SU-DHL-6 (cell line): ENCODE results near the gene RGS7.

Experiments used
- H2AFZ ChIP-seq: fragments of 200-600 bp; sonication (generic); 2 replicates; pipeline ENCODE4 v1.6.1; 2014; ENCODE audit warnings: low read depth, mild to moderate bottlenecking, moderate library complexity, mixed read lengths, antibody characterized with exemption, low read length; ENCODE audit not compliant: severe bottlenecking
- H3F3A ChIP-seq: fragments of 200-600 bp; shearing (Covaris generic); 2 replicates; pipeline ENCODE4 v1.6.0; 2016; ENCODE audit warnings: antibody characterized with exemption, mild to moderate bottlenecking; ENCODE audit not compliant: insufficient read depth
- H3K27ac ChIP-seq: fragments of 200-600 bp; sonication (generic); 2 replicates; pipeline ENCODE4 v1.5.1; 2016; ENCODE audit warnings: low read depth, mild to moderate bottlenecking, low read length, moderate library complexity, mixed read lengths
- H3K27me3 ChIP-seq: fragments of 200-600 bp; sonication (generic), shearing (Covaris generic); 2 replicates; pipeline ENCODE4 v1.6.0; 2014; ENCODE audit warnings: mild to moderate bottlenecking, low read length
- H3K36me3 ChIP-seq: fragments of 200-600 bp; sonication (generic); 2 replicates; pipeline ENCODE4 v1.6.1; 2014; ENCODE audit warnings: mild to moderate bottlenecking, low read length, mixed read lengths
- H3K4me2 ChIP-seq: fragments of 300-600, 200-600 bp; shearing (Covaris generic), sonication (generic); 2 replicates; pipeline ENCODE4 v1.6.0; 2014; ENCODE audit warnings: low read length, low read depth, mild to moderate bottlenecking; ENCODE audit not compliant: poor library complexity, severe bottlenecking
- H3K4me3 ChIP-seq: fragments of 200-600 bp; sonication (generic); 2 replicates; pipeline ENCODE4 v1.5.1; 2014; ENCODE audit warnings: antibody characterized with exemption, low read length, mild to moderate bottlenecking, mixed read lengths; ENCODE audit not compliant: insufficient read depth, poor library complexity, severe bottlenecking
- H3K79me2 ChIP-seq: fragments of 200-600 bp; sonication (generic); 2 replicates; pipeline ENCODE4 v1.6.1; 2014; ENCODE audit warnings: mild to moderate bottlenecking, low read length, moderate library complexity; ENCODE audit not compliant: insufficient read depth
- H3K9ac ChIP-seq: fragments of 200-600 bp; sonication (generic); 2 replicates; pipeline ENCODE4 v1.7.0; 2014; ENCODE audit warnings: mild to moderate bottlenecking, low read length
- H3K9me2 ChIP-seq: fragments of 200-600 bp; sonication (generic); replicated peaks from 2 replicates; pipeline ENCODE4 v1.6.1; 2014; ENCODE audit warnings: low read length; ENCODE audit not compliant: insufficient read depth
- H3K9me3 ChIP-seq: fragments of 200-600 bp; sonication (generic); 2 replicates; pipeline ENCODE4 v1.6.1; 2014; ENCODE audit warnings: low read length, mixed read lengths; ENCODE audit not compliant: insufficient read depth
- H4K20me1 ChIP-seq: fragments of 200-600 bp; sonication (generic); 2 replicates; pipeline ENCODE4 v1.6.1; 2014; ENCODE audit warnings: low read depth, mild to moderate bottlenecking, antibody characterized with exemption, low read length, moderate library complexity, mixed read lengths
- EZH2phosphoT487 ChIP-seq: fragments of 200-600 bp; sonication (generic), shearing (Covaris generic); conservative IDR thresholded peaks from 2 replicates; pipeline ENCODE4 v1.6.1; 2018; ENCODE audit warnings: mild to moderate bottlenecking, antibody characterized with exemption, low read length, moderate library complexity, mixed read lengths
- TF ChIP-seq, protein P1 (sequence below): fragments of 200-600 bp; sonication (generic); IDR thresholded peaks from one replicate; pipeline ENCODE4 v1.5.1; 2017; ENCODE audit warnings: antibody characterized with exemption, mild to moderate bottlenecking, low read length, moderate library complexity; ENCODE audit not compliant: insufficient read depth, poor library complexity, severe bottlenecking

RGS7 gene

GRCh38 chr1:240776237-240776636 is 580.8 kb downstream of the RGS7 start:
- H3K4me3 ChIP-seq = no peak overlapping the region

GRCh38 chr1:240772131-240772530 is 584.9 kb downstream of the RGS7 start:
- Histone ChIP-seq H3K79me2 (no peaks in the 10 kb centered on the region), H3K9me3 (no peaks in the 10 kb centered on the region), H2AFZ (no peak overlapping the region), H3K36me3 (no peaks in the 10 kb centered on the region), H3K9ac (no peak overlapping the region), H3K4me2 (no peak overlapping the region), H3K9me2 (no peaks in the 10 kb centered on the region), H3K27ac (no peak overlapping the region), H3K4me3 (no peak overlapping the region), H3F3A (no peaks in the 10 kb centered on the region), H3K27me3 (no peaks in the 10 kb centered on the region), H4K20me1 (no peaks in the 10 kb centered on the region)
- TF ChIP-seq, protein P1, sequence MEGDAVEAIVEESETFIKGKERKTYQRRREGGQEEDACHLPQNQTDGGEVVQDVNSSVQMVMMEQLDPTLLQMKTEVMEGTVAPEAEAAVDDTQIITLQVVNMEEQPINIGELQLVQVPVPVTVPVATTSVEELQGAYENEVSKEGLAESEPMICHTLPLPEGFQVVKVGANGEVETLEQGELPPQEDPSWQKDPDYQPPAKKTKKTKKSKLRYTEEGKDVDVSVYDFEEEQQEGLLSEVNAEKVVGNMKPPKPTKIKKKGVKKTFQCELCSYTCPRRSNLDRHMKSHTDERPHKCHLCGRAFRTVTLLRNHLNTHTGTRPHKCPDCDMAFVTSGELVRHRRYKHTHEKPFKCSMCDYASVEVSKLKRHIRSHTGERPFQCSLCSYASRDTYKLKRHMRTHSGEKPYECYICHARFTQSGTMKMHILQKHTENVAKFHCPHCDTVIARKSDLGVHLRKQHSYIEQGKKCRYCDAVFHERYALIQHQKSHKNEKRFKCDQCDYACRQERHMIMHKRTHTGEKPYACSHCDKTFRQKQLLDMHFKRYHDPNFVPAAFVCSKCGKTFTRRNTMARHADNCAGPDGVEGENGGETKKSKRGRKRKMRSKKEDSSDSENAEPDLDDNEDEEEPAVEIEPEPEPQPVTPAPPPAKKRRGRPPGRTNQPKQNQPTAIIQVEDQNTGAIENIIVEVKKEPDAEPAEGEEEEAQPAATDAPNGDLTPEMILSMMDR = no peak
- no peak for TF ChIP-seq EZH2phosphoT487

More at GRCh38 chr1:240776237-240776636, 580.8 kb downstream of the RGS7 start:
- Histone ChIP-seq H3K4me2 (no peak overlapping the region), H3K27me3 (no peaks in the 10 kb centered on the region), H3K9me2 (no peaks in the 10 kb centered on the region), H3K27ac (no peak overlapping the region), H3K79me2 (no peaks in the 10 kb centered on the region), H3K36me3 (no peaks in the 10 kb centered on the region), H4K20me1 (no peaks in the 10 kb centered on the region), H3K9me3 (no peaks in the 10 kb centered on the region), H3F3A (no peaks in the 10 kb centered on the region), H3K9ac (no peak overlapping the region), H2AFZ (no peak overlapping the region)
- TF ChIP-seq, protein P1 = no peak
- no peak for TF ChIP-seq EZH2phosphoT487

- Histone ChIP-seq H3K9me2 (no peaks in the 10 kb centered on the region), H3K27ac (no peak overlapping the region), H3K9ac (no peak overlapping the region), H3K9me3 (no peaks in the 10 kb centered on the region), H3K36me3 (no peaks in the 10 kb centered on the region), H3K4me3 (no peak overlapping the region), H2AFZ (no peak overlapping the region), H3F3A (no peaks in the 10 kb centered on the region), H3K4me2 (no peak overlapping the region), H3K79me2 (no peaks in the 10 kb centered on the region), H4K20me1 (no peaks in the 10 kb centered on the region), H3K27me3 (no peaks in the 10 kb centered on the region)
- TF ChIP-seq, protein P1 = no peak
- no peak for TF ChIP-seq EZH2phosphoT487
Observed at GRCh38 chr1:240771450-240771849, 585.6 kb downstream of the RGS7 start.
